ENCODE measurements around the gene CFAP99. TPM values are rescaled to one million over a fixed set of nuclear protein-coding genes. Genes with fewer than 3 reads are reported as not detected.

CFAP99 gene
- total RNA-seq (2022) (0.16 TPM in 1 of 2 replicates, not detected in the other), Bru-seq, nascent RNA (percentile 8 among the genes with signal in this experiment), BruChase-seq, experiment 1, labeled RNA remaining after a 6-hour chase (percentile 2 among the genes with signal in this experiment), BruChase-seq, experiment 2, labeled RNA remaining after a 2-hour chase (percentile 5 among the genes with signal in this experiment)
- long read RNA-seq: 0 reads

DNA sequence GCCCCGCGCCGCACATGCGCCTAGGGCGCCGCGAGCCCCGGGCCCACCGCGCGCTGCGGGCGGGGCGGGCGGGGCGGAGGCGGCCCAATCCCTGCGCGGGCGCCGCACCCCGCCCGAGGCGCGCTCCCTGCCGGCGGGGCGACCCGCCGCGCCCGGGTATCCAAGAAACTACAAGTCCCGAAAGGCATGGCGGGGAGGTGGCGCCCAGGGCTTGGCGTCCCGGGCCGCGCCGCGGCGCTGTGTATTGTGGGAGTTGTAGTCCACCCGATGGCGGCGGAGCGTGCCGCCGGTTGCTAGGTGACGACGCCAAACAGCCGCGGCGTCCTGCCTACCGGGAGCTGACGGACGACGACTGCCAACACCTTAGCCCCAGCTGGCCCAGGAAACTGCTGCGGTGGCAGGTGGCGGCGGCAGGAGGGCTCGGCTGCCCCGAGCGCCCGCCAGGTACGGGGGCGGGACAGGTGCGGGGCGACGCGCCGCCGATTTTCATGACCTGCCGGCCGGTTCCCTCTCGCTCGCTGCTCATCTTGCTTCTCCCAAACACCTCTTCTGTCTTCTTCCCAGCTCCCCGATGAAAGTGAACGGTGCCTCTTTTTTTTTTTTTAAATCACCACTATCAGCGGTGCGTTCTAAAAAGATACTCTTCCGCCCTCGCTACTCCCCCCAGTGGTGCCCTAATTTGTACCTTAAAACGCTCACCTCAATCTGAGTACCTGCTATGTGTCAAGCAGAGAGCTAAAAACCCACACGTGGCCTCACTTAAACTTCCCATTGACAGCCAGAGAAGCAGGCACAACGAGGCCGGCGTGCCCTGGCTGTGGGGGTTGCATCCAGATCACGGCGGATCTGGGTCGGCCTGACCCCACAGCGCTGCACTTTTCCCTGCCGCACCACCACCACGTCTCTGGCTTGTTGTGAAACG, at the start of gene CFAP99:
TSS of gene CFAP99 (plus strand) at position 306 of the 922 bp plus-strand sequence.
- POLR2A ChIA-PET: interaction anchor here (0.6 to 1.4 kb wide), 6 partner anchors 16 to 198 kb away, joined by 3 to 14 read pairs (median 4); partner anchors contain the start of genes HAUS3, MXD4, POLN and RNF4
- CTCF ChIA-PET: interaction anchor here (0.6 to 1.4 kb wide), 6 partner anchors 10 to 354 kb away, joined by 3 to 9 read pairs (median 5); no protein-coding TSS in a partner anchor
- H3K4me3 Mint-ChIP-seq (ENCODE audit: unreplicated experiment): peak within 1 kb of the TSS; percentile 80
- H3K27ac Mint-ChIP-seq (ENCODE audit: low read depth, unreplicated experiment): peak within 1 kb of the TSS; percentile 74
- DNase-seq (ENCODE audit: unreplicated experiment): peak; percentile 93
- no peaks in the 10 kb centered on the region for H3K9me3 Mint-ChIP-seq (ENCODE audit: unreplicated experiment)
- TF ChIP-seq, protein P1, sequence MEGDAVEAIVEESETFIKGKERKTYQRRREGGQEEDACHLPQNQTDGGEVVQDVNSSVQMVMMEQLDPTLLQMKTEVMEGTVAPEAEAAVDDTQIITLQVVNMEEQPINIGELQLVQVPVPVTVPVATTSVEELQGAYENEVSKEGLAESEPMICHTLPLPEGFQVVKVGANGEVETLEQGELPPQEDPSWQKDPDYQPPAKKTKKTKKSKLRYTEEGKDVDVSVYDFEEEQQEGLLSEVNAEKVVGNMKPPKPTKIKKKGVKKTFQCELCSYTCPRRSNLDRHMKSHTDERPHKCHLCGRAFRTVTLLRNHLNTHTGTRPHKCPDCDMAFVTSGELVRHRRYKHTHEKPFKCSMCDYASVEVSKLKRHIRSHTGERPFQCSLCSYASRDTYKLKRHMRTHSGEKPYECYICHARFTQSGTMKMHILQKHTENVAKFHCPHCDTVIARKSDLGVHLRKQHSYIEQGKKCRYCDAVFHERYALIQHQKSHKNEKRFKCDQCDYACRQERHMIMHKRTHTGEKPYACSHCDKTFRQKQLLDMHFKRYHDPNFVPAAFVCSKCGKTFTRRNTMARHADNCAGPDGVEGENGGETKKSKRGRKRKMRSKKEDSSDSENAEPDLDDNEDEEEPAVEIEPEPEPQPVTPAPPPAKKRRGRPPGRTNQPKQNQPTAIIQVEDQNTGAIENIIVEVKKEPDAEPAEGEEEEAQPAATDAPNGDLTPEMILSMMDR (IDR thresholded peaks at IDR 0.05; ENCODE audit: unreplicated experiment): no peak
- intact Hi-C loops (cut with micrococcal nuclease): no loop called here
- H3K36me3 Mint-ChIP-seq (ENCODE audit: insufficient read depth, unreplicated experiment): no peaks in the 10 kb centered on the region
- no TSS peak for BruUV-seq (replicated peaks)
- peaks cover 41% of the 10 kb centered on the region for H3K27me3 Mint-ChIP-seq (ENCODE audit: insufficient read depth, unreplicated experiment)
- peaks cover 15% of the 10 kb centered on the region for H3K4me1 Mint-ChIP-seq (ENCODE audit: insufficient read depth, unreplicated experiment)

DNA sequence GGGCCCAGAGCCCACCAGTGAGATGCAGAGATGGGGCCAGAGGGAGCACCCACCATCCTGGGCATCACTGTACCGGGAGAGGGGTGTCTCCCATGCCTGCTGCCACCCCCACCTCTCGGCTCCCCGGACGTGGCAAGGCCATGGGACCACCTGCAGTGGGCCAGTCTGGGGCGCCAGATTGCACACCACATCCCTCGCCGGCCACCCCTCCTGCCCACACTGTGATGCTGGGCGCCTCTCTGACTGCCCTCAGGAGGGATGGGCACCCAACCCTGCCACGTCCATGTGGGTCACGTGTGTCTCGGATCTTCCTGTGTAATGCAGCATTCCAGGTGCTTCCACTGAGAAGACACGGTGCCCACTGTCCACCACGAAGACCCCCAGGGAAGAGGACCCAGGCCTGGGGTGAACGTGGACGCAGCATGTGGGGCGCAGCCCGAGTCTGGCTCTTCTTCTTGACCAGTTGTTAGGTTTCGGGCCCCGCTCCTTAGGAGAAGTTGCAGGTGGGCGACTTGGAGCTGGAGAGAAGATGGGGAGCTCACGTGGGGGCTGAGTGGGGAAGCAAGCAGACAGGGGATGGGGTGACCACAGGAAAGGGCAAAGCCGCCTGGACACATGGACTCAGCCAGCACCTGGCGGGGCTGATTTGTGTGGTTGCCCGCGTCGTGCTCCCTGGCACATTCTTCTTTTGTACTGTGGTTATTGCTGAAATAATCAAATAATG, 48.0 kb upstream of the CFAP99 start:
- DNase-seq (ENCODE audit: unreplicated experiment): no peak
- TF ChIP-seq, protein P1 (IDR thresholded peaks at IDR 0.05; ENCODE audit: unreplicated experiment): no peak
- no peaks in the 10 kb centered on the region for H3K36me3 Mint-ChIP-seq (ENCODE audit: insufficient read depth, unreplicated experiment)
- ChIA-PET CTCF (no interaction called here), POLR2A (no interaction called here)
- H3K27ac Mint-ChIP-seq (ENCODE audit: low read depth, unreplicated experiment): no peak overlapping the region
- no peaks in the 10 kb centered on the region for H3K9me3 Mint-ChIP-seq (ENCODE audit: unreplicated experiment)
- H3K4me1 Mint-ChIP-seq (ENCODE audit: insufficient read depth, unreplicated experiment): no peaks in the 10 kb centered on the region
- intact Hi-C loops (cut with micrococcal nuclease): no loop called here
- no TSS peak for BruUV-seq (replicated peaks)
- H3K27me3 Mint-ChIP-seq (ENCODE audit: insufficient read depth, unreplicated experiment): no peaks in the 10 kb centered on the region
- H3K4me3 Mint-ChIP-seq (ENCODE audit: unreplicated experiment): no peak overlapping the region

DNA sequence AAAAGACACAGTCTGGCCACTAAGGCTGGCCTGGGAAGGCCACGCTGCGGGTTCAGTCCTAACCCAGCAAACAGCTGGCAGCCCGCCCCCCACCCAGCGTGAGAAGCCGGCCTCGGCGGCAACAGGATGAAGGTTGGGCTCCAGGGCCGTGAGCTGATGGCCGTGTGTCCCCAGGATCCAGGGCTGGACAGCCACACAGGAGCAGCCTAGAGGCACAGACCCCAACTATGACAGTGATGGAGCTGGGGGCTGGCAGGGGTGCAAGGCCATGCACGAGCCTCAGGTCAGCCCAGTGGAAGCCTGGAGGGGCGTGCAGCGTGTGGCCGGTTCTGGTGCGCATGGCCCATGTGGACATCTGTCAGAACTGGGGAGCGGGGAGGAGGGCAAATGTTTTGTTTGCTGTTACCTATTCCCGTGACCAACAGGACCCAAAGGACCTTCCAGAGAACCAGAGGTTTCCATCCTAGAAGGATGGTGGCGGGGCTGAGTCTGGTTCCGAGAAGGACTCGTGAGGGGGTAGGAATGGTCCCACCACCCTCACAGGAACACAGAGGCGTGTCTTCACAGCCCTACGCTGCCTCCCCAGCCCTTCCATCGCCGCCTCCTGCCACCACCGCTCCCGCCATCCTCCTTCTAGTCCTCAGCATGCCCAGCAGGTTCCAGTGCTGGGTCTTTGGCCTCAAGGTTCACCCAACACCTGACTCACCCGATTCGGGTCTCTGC, 46.8 kb upstream of the CFAP99 start:
- BruUV-seq (replicated peaks): no TSS peak

More for the DNA sequence above, 46.8 kb upstream of the CFAP99 start:
- Mint-ChIP-seq H3K4me1 (ENCODE audit: insufficient read depth, unreplicated experiment) (no peaks in the 10 kb centered on the region), H3K27me3 (ENCODE audit: insufficient read depth, unreplicated experiment) (no peaks in the 10 kb centered on the region), H3K36me3 (ENCODE audit: insufficient read depth, unreplicated experiment) (no peaks in the 10 kb centered on the region), H3K4me3 (ENCODE audit: unreplicated experiment) (no peak overlapping the region), H3K27ac (ENCODE audit: low read depth, unreplicated experiment) (no peak overlapping the region), H3K9me3 (ENCODE audit: unreplicated experiment) (no peaks in the 10 kb centered on the region)
- TF ChIP-seq, protein P1 (IDR thresholded peaks at IDR 0.05; ENCODE audit: unreplicated experiment): no peak
- intact Hi-C loops (cut with micrococcal nuclease): no loop called here
- ChIA-PET POLR2A (no interaction called here), CTCF (no interaction called here)
- no peak for DNase-seq (ENCODE audit: unreplicated experiment)

Data from MCF 10A (cell line).